SH-SY5Y (cell line): ENCODE measurements around the gene CDC37.

Experiments
- GATA2 ChIP-seq: IDR thresholded peaks from 2 replicates; pipeline ENCODE4 v1.6.1; 2011; ENCODE audit warnings: mild to moderate bottlenecking, low read depth, low read length
- GATA3 ChIP-seq: IDR thresholded peaks from 2 replicates; pipeline ENCODE4 v1.6.1; 2011; ENCODE audit warnings: low read depth, mild to moderate bottlenecking, low read length, moderate library complexity

GRCh38 chr19:10379880-10380312 lies 23.4 kb downstream of the CDC37 start:
- TF ChIP-seq GATA2 (no peak), GATA3 (no peak)
